Activated CD4-positive, alpha-beta T cell treated with anti-CD3 and anti-CD28 coated beads for 24 hours (primary cell): Measurements from ENCODE around the gene SLC7A7.
"Not testable (repeated sequence)": the region's sequence is repeated elsewhere in the genome, so short reads cannot be mapped to it uniquely, and the experiment has no call there.

Experiments used
- DNase-seq, 2 donors: peaks; one replicate each; pipeline ENCODE4 v3.0.0-alpha.2; 2020; ENCODE audit warnings: low read depth in 2 of 2

The SLC7A7 gene

DNA sequence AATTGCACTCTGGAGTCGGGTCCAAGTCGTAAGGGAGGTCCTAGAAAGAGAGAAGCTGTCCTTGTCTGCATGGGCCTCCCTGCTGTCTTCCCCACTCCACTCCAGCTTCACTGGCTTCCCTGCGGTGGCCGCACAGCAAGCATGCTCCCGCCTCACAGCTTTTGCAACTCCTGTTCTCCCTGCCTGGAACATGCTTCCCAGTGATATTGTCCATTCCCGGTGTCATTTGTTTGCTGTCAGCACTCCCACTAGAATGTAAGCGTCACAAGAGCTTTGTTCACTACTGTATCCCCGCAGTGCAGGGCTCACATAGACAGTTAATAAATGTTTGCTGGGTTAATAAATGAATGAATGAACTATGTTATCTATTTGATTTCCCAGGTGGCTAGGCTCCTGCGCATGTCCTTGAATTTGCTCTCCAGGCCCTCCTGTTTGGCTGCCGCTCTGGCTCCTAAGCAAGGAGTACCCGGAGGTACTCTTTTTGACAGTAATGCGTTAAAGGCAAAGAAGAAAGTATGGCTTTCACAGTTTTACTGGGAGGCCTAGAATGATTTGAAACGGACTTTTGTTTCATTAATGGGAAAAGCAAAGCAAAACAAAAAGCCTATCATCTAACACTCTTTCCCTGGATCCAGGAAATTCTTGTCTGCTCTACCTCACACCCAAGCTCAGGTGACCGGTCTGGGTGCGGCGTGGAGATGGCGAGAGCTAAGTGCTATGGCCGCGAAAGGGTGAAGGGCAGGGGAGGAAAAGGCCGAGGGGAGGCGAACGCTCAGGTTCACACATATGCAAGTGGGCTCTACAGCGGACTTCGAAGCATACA lies 6.2 kb upstream of the SLC7A7 start:
- DNase-seq = no peak

DNA sequence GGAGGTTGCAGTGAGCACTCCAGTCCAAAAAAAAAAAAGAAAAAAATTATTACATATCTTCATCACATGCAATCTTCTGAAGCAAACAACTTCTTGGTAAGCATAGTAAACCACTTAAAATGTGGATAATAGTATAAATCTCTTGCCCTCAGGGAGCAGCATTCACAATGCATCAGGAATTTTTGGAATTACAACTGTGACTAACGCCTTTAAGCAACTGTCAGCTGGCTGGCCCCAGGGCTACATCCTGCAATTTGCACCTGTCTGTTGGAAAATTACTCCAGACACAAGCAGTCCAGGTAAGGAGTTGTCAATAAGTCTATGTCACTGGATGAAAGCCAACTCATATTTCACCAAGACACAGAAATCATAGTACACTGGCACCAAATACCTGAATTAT lies 5.5 kb upstream of the SLC7A7 start:
- DNase-seq = no peak

DNA sequence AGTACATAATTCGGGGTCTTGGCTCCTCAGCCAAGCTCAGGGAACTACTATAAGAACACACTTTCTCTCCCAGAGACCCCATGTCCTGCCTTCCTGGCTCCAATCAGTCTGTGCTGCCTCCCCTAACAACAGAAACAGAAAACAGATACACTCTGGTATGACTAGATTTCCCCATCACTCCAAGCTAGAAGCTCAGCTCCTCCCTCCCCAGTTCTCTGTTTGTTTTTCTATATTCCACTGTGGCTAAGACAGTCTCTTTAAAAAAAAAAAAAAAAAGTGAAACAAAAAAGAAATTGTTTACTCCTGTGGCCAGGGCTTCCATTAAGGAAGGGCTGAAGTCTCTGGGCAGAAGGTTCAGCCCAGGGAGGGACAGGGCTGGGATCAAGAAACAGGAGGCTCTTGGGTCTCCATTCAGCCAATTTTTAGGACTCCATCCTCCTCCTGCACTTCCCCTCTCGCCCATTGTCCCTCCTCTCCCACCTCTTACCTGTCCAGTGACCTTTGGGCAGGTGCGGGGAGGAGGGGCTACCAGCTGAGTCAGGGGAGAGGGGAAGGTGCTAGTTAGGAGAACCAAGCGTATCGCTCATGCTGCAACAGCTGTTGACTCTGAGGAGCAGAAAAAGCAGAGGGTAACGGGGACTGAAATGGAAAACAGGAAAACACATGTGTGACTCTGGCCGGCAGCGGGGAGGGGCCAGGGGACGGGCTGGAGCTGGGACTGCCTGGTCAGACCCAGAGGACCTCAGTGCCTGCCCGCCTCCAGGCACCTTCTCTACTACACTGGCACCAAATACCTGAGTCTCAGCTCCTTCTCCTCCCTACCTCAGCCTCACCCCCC lies 4.1 kb upstream of the SLC7A7 start:
- no peak for DNase-seq

DNA sequence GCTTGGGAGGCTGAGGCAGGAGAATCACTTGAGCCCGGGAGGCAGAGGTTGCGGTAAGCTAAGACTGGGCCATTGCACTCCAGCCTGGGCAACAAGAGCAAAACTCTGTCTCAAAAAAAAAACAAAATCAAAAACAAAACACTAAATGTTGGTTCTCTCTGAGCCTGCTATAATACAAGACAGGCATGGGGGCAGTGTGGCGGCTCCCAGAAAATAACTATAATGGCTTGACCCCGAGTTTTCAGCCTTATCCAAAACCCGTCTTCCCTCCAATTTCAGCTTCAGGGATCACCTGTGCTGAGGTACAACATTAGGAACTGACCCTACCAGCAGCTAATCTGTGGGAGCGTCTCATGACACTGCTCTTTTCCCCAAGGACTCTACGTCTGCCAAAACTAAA lies 862 bp downstream of the SLC7A7 start:
- DNase-seq = no peak

DNA sequence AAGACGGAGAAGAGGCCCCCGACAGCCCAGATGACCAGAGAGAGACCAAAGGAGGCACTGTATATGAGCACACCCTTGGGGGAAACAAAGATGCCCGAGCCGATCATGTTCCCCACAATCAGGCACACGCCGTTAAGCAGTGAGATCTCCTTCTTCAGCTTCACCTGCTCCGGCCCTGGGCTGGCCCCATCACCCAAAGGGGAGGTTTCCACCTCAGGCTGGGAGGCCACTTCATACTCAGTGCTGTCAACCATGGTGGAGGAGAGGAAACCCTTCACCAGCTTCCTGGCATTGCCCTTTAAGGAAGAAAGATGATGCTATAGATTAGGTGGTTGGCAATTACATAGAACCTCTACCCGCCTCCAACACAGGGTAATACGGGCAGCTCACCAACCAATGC lies 2.1 kb downstream of the SLC7A7 start:
- no peak for DNase-seq

DNA sequence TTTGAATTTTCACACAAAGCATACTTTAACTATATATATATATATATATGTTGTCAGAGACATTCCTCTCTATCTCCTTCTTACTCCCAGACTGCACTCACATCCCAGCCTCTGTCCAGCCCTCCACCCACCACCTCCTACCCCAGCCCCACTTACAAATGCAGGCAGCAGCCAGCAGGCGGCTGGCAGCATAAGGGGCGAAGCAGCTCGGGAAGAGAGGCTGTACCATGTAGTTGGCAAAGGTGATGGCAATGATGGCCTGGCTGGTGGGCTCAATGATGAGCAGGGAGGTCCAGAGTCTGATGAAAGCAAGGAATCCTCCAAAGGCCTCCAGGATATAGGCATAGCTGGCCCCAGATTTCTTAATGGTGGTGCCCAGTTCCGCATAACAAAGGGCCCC lies 2.5 kb downstream of the SLC7A7 start:
- no peak for DNase-seq

DNA sequence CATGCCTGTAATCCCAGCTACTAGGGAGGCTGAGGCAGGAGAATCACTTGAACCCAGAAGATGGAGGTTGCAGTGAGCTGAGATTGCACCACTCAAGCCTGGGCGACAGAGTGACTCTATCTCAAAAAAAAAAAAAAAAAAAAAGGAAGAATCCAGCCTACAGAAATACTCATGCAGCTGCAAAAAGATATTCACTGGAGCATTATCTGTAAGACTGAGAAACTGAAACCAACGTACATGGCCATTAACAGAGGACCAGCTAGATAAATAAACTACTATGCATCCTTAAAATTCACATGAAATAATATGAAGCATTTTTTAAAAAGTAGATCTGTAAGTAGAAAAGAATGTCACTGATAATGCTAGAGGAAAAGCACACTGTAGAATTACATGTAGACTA lies 3.5 kb downstream of the SLC7A7 start:
- DNase-seq = no peak

DNA sequence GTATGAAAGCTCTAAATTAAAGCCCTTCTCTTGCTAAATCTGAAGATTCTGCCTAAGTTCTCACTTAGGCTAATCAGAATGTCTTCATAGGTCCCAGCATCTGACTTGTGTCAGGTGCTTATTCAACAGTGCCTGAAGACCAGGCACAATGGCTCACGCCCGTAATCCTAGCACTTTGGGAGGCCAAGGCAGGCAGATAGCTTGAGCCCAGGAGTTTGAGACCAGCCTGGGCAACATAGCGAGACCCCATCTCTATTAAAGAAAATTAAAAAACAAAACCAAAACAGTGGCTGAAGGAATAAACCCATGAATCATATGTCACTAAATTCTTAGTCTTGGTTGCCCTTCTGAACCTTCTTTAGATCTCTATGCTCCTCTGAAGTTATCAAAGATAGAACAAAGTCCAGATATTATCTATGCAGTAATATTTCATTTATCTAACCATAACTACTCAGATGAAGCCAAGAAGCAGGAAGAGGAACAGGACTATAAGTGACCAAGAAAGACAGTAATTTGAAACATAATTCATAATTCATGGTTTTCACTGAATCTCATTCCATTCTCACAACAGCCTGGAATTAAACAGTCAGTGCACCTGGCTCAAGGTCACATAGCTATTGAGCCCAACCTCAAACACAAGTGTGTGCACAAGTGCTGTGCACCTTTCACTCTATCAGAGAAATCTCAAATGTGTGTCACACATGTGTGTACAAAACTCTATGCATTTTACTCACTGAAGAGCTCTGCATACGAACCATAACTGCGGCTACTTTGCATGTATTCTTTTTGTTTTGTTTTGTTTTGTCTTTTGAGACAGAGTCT lies 6.6 kb downstream of the SLC7A7 start:
- no peak for DNase-seq

DNA sequence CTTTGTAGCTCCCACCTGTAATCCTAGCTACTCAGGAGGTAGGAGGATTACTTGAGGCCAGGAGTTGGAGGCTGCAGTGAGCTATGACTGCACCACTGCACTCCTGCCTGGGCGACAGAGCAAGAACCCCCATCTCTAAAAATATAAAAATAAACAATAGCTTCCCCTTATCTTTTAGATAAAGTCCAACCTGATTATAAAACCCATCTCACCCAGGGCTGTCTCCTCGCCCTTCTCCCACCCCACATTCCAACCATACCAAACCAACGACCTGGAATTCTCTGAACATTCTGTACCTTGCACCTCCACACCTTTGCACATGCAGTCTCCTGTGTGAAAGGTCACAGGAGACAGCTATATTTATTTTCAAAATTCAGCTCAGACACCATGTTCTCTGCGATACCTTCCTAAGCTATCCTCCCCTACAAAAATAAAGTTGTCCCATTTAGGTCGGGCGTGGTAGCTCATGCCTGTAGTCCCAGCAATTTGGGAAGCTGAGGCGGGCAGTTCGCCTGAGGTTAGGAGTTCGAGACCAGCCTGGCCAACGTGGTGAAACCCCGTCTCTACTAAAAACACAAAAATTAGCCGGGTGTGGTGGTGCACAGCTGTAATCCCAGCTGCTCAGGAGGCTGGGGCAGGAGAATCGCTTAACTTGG lies 7.7 kb downstream of the SLC7A7 start:
- no peak for DNase-seq

DNA sequence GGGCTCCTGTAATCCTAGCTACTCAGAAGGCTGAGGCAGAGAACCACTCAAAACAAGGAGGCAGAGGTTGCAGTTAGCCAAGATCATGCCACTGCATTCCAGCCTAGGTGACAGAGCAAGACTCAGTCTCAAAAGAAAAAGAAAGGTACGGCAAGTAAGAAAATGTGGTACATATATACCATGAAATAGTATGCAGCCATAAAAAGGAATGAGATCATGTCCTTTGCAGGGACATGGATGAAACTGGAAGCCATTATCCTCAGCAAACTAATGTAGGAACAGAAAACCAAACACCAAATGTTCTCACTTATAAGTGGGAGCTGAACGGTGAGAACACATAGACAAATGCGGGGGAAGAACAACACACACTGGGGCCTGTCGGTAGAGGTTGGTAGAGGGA lies 10.0 kb downstream of the SLC7A7 start:
- not testable (repeated sequence) for DNase-seq

DNA sequence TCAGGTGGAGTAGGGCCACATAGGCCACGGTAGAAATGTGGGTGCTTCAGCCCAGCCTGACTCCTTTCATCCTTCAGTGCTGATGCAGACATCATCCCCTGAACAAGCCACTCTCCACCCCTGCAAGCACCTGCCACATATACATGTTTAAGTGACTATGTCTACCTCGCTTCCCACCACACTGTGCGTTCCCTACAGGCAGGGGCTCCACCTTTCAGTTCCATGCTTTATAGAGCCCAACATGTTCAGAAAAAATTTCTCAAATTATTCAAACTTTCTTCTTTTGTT lies 11.6 kb downstream of the SLC7A7 start:
- DNase-seq = no peak

DNA sequence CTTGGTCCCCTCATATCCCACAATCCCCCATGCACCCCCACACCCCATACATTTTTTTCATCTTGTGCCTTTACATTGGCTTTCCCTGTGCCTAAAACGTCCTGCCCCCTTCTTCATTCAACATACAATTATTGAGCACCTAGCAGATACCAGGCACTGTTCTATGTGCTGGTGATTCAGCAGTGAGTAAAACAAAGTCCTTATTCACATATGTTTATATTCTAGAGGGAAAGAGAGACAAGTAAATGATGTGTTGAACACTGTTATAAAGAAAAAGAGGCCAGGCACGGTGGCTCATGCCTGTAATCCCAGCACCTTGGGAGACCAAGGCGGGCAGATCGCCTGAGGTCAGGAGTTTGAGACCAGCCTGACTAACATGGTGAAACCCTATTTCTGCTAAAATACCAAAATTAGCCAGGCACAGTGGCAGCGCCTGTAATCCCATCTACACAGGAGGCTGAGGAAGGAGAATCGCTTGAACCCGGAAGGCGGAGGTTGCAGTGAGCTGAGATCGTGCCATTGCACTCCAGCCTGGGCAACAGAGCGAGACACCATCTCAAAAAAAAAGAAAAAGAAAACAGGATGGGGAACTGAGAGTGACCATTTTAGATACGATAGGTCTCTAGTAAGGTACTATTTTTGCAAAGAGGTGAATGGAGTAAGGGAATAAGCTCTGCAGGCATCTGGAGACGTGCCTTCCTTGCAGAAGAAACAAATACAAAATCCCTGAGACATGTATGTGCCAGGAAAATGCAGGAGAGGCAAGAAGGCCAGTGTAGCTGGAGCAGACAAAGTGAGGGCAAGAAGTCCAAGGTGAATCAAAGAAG lies 12.2 kb downstream of the SLC7A7 start:
- DNase-seq = no peak

DNA sequence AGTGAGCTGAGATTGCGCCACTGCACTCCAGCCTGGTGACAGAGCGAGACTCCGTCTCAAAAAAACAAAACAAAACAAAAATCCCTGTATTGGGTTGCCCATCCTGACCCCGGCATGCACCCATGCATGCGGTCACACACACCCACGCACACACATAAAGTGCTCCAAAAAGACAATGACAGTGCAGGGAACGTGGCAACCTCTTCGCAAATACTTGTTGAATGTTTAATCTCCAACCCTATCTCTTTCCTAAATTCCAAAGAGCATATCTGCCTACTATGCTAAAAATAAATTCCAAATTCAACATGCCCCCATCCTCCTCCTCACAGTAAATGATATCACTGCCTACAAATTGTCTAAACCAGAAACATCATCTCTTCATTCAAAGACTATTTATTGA lies 13.5 kb downstream of the SLC7A7 start:
- no peak for DNase-seq

DNA sequence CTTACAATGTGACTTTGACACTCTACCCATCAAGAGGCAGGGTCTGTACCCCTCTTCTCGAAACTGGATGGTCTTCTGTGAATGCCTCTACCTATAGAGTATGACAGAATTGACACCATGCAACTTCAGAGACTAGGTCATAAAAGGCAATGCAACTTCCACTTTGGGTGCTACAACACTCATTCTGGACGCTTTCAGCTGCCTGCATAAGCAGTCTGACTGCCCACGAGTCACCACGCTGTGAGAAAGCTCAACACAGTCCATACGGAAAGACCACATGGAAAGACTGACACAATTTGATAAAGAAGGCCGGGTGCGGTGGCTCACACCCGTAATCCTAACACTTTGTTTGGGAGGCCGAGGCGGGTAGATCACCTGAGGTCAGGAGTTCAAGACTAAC lies 14.9 kb downstream of the SLC7A7 start:
- no peak for DNase-seq

DNA sequence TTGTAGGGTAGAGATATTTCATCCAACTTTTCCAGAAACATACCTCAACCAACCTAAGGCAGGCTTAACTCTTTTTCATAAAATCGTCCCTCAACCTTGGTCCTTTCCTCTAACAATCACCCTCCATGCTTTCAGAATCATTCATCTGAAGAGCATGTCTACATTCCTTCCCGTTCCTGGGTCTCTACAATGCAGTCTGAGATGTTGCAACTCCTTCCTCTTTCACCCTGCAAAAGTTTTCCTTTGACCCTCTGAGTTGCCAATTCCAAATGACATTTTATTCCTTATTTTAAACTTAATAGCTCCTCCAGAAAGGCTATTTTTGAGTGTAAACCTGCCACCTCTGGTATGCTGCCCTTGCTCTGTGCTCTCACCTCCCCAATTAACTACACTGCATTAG lies 16.7 kb downstream of the SLC7A7 start:
- no peak for DNase-seq

DNA sequence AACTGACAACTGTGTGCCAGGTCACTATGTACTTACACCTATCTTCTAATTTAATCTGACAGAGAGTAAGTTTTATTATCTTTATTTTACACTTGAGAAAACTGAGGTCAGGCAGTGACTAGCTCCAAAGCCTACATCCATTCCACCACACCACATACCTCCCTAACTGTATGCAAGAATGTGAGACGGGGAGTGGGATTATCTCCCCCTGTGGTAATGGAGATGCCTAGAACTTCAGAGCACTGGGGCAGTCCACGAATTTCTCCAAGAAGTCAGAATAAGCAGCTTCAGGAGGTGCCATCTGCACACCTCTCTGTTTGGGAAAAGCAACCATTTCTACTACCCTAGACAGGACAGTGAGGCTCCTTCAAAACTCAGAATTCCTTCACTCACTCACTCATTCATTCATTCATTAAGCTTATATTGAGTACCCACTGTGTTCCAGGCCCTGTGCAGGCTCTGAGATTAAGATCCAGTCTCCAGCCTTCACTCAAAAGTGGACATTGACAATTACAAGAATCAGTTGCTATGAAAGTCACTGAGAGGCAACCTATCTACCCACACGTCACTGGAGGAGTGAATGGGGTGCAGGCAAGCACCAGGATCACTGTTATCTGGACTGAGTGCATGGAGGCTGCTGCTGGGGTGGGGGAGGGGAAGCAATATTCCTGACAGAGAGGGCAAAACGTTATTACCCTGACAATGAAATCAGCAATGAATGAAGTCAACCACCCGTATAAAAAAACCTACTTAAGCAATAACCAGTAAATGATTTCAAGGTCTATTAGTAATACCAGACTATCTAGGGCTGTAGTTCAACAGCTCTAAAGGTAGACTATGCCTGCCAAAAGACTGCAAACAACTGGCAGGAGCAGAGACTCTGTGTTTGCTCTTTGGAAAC lies 18.0 kb downstream of the SLC7A7 start:
- no peak for DNase-seq

DNA sequence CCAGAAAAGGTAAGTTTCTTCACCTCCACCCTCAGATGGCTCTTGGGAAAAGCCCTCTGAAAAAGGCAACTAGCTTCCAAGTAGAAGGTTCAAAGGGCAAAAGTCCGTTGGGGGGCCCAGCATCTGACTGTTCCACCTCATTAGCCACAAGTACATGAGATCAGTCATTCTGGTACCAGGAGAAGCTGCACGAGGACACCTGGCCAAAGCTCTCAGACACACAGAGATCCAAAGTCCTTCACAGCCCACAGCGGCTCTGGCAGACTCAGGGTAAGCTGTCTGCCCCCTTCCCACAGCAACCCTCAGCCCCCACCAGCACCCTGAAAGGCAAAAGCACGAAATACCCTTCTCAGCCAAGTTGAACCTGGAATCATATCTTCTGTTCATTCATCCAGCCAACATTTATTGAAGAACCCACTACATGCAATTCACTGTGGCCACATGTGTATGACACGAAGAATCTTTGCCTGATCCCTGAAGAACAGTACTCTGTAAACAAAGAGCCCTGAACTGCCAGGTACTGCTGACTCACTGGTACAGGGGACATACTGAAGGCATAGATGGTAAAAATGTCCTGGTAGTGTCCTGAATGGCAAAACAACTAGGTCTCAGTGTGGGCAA lies 19.0 kb downstream of the SLC7A7 start:
- DNase-seq = no peak

DNA sequence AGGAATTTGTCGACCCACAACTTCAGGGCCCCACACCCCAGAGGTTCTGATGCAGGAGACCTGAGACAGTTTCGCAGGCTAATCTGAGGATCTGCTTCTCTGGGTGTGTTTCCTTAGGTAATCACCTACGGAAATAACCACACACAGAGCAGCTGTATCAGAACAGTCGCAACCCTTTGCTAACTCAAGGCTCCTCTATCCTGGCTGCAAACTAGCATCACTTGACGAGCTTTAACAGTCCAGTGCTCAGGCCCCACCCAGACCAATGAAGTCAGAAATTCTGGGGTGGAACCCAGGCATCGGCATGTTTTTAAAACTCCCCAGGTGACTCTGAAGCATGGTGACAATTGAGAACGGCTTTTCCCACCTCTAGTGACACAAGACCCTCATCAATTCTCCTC lies 20.7 kb downstream of the SLC7A7 start:
- no peak for DNase-seq

DNA sequence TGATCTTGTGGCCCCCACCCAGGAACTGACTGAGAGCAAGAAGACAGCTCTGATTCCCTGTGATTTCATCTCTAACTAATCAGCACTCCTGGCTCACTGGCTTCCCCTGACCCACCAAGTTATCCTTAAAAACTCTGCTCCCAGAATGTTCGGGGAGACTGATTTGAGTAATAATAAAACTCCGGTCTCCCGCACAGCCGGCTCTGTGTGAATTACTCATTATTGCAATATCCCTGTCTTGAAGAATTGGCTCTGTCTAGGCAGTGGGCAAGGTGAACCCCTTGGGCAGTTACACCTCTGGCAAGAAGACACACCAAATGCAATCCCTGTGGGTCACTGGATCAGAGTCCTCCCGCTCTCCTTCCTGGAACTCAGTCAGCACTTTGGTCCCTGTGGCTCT lies 21.3 kb downstream of the SLC7A7 start:
- DNase-seq = no peak

DNA sequence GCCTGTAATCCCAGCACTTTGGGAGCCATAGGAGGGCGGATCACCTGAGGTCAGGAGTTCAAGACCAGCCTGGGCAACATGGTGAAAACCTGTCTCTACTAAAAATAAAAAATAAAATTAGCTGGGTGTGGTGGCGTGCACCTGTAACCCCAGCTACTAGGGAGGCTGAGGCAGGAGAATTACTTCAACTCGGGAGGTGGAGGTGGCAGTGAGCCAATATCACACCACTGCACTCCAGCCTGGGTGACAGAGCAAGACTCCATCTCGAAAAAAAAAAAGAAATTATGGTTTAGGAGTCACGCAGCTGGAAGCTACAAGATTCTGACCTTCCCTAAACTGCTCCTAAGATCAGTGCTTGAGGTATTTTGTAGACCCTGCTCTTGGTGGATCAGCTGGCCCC lies 21.7 kb downstream of the SLC7A7 start:
- not testable (repeated sequence) for DNase-seq
